Adrenal gland (tissue), 5 donors: ENCODE data around the gene RUBCNL.

Experiments used
- CTCF ChIP-seq, 6 experiments: fragments of 450-650 bp in 4 of 6; fragments of 200-600 bp in 2 of 6; sonication (generic) in 1 of 6; IDR thresholded peaks; 1 replicate in 5 of 6; 2 replicates in 1 of 6; pipeline versions ENCODE4 v1.5.1 to v1.8.0; 2016 to 2021; ENCODE audit warnings: antibody characterized with exemption in 6 of 6, mild to moderate bottlenecking in 2 of 6, moderate library complexity in 1 of 6
- POLR2A ChIP-seq, 2 donors: fragments of 450-650 bp; IDR thresholded peaks; one replicate each; pipeline ENCODE4 v1.6.1; 2017; ENCODE audit warnings: antibody characterized with exemption in 2 of 2, mild to moderate bottlenecking in 2 of 2, moderate library complexity in 1 of 2
- donor health status: DM: no; HTN: no; CAD: no.

GRCh38 chr13:46347277-46347676 is 39.8 kb downstream of the RUBCNL start:
- TF ChIP-seq CTCF (IDR thresholded peaks at IDR 0.05) (no peak), POLR2A (IDR thresholded peaks at IDR 0.05) (no peak)
